Parathyroid adenoma (tissue), 2 donors: Measurements from ENCODE around the gene DNAH10.

Source experiments
- H2AFZ ChIP-seq: fragments of 300-600 bp; sonication (generic); one replicate; pipeline ENCODE4 v1.7.0; 2017; ENCODE audit warnings: antibody characterized with exemption, mild to moderate bottlenecking
- H3K27ac ChIP-seq: fragments of 300-600 bp; sonication (generic); one replicate; pipeline ENCODE4 v1.7.0; 2017
- H3K27me3 ChIP-seq: fragments of 300-600 bp; sonication (generic); one replicate; pipeline ENCODE4 v1.7.0; 2017; ENCODE audit warnings: low read length; ENCODE audit not compliant: control insufficient read depth, insufficient read depth
- H3K36me3 ChIP-seq: fragments of 300-600 bp; sonication (generic); one replicate; pipeline ENCODE4 v1.7.0; 2017; ENCODE audit warnings: low read length; ENCODE audit not compliant: control insufficient read depth, insufficient read depth
- H3K4me1 ChIP-seq: fragments of 300-600 bp; sonication (generic); one replicate; pipeline ENCODE4 v1.7.0; 2017; ENCODE audit warnings: control low read depth
- H3K4me2 ChIP-seq: fragments of 300-600 bp; sonication (generic); one replicate; pipeline ENCODE4 v1.7.0; 2017; ENCODE audit warnings: low read length
- H3K4me3 ChIP-seq: fragments of 300-600 bp; sonication (generic); one replicate; pipeline ENCODE4 v1.7.0; 2017; ENCODE audit warnings: low read depth, low read length
- H3K79me2 ChIP-seq: fragments of 300-600 bp; sonication (generic); one replicate; pipeline ENCODE4 v1.7.0; 2017; ENCODE audit warnings: control low read depth
- H3K9ac ChIP-seq: fragments of 300-600 bp; sonication (generic); one replicate; pipeline ENCODE4 v1.7.0; 2017; ENCODE audit warnings: mild to moderate bottlenecking
- H3K9me3 ChIP-seq: fragments of 300-600 bp; sonication (generic); one replicate; pipeline ENCODE4 v1.7.0; 2017; ENCODE audit warnings: low read length; ENCODE audit not compliant: control insufficient read depth
- TF ChIP-seq, protein P1 (sequence below): fragments of 300-600 bp; sonication (generic); IDR thresholded peaks from one replicate; pipeline ENCODE4 v1.7.0; 2017; ENCODE audit warnings: antibody characterized with exemption, mild to moderate bottlenecking
- donor health status: primary hyperparathyroidism.

DNAH10 gene

DNA sequence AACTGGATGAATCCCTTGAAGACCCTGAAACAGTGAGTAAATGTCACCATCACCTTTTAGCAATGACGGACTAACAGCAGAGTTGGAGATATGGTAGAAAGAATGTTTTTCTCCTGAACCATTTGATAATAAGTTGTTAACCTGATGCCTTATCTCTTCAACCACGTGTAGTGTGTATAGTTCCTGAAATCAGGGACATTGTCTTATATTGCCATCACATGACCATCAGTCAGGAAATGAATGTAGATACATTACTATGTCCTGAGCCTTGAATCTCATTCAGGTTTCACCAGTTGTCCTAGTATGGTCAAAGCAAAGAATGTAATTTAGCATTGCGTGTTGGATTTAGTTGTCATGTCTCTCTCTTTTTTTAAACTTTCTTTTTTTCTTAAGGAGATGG, 34.2 kb upstream of the DNAH10 start:
- TF ChIP-seq, protein P1, sequence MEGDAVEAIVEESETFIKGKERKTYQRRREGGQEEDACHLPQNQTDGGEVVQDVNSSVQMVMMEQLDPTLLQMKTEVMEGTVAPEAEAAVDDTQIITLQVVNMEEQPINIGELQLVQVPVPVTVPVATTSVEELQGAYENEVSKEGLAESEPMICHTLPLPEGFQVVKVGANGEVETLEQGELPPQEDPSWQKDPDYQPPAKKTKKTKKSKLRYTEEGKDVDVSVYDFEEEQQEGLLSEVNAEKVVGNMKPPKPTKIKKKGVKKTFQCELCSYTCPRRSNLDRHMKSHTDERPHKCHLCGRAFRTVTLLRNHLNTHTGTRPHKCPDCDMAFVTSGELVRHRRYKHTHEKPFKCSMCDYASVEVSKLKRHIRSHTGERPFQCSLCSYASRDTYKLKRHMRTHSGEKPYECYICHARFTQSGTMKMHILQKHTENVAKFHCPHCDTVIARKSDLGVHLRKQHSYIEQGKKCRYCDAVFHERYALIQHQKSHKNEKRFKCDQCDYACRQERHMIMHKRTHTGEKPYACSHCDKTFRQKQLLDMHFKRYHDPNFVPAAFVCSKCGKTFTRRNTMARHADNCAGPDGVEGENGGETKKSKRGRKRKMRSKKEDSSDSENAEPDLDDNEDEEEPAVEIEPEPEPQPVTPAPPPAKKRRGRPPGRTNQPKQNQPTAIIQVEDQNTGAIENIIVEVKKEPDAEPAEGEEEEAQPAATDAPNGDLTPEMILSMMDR: no peak
- no peaks in the 10 kb centered on the region for H3K9me3 ChIP-seq
- H3K4me1 ChIP-seq: no peaks in the 10 kb centered on the region
- no peak overlapping the region for H3K9ac ChIP-seq
- H3K4me3 ChIP-seq: no peak overlapping the region
- H3K36me3 ChIP-seq: no peaks in the 10 kb centered on the region
- no peak overlapping the region for H2AFZ ChIP-seq
- H3K79me2 ChIP-seq: no peaks in the 10 kb centered on the region
- no peaks in the 10 kb centered on the region for H3K27me3 ChIP-seq
- H3K27ac ChIP-seq: no peak overlapping the region
- no peak overlapping the region for H3K4me2 ChIP-seq

DNA sequence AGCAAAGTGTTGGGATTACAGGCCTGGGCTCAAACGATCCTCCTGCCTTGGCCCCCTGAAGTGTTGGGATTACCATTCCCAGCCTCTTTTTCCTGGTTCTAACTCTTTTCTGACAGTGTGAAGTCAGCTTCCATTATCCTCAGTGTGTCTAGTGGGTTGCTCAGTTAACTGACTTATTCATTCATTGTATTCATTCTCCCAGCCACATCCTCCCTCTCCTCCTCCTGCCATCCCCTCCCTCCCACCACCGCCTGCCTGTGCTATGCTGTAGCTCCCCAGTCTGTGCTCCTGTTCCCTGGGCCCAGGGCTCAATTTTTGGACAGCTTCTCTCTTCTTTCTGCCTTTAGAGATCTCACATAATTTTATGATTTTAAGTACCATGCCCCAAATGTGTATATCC, 30.5 kb upstream of the DNAH10 start:
- TF ChIP-seq, protein P1: no peak
- Histone ChIP-seq H2AFZ (no peak overlapping the region), H3K27ac (no peak overlapping the region), H3K4me1 (no peaks in the 10 kb centered on the region), H3K27me3 (no peaks in the 10 kb centered on the region), H3K36me3 (no peaks in the 10 kb centered on the region), H3K4me3 (no peak overlapping the region), H3K9me3 (no peaks in the 10 kb centered on the region), H3K79me2 (no peaks in the 10 kb centered on the region), H3K9ac (no peak overlapping the region), H3K4me2 (no peak overlapping the region)

DNA sequence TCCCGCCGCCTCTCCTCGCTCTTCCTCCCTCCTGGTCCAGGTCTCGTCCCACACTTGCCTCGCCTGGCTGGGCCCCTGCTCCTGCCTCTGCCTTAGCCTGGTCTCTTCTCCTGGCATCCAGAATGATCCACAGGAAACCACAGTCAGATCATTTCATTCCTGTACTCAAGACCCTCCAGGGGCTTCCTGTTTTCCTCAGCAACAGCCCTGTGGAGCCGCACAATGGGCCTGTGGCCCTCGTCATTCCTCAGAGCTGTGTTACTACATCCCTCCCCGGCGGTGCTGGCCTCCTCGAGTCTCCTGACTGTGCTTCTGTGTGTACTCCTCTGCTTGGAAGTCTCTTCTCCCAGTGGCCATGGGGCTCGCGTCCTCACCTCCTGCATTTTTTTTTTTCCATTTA, 29.9 kb upstream of the DNAH10 start:
- H3K4me2 ChIP-seq: no peak overlapping the region
- TF ChIP-seq, protein P1: no peak
- H3K36me3 ChIP-seq: no peaks in the 10 kb centered on the region

DNA sequence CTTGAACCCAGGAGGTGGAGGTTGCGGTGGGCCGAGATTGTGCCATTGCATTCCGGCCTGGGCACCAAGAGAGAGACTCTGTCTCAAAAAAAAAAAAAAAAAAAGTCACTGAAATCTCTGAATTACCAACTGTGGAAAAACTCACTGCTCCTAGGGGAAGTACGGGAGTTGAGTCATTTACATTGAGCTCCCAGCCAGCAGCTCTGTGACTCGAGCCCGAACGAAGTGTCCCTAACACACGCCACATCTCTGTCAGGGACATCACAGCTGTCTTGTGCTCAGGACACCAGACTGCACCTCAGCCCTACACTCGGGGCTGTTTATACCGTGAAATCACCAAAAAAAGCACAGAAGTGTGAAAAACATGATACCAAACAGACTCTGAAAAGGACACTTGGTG, 28.9 kb upstream of the DNAH10 start:
- Histone ChIP-seq H3K4me1 (no peaks in the 10 kb centered on the region), H2AFZ (no peak overlapping the region), H3K27me3 (no peaks in the 10 kb centered on the region), H3K9ac (no peak overlapping the region), H3K4me3 (no peak overlapping the region), H3K79me2 (no peaks in the 10 kb centered on the region), H3K36me3 (no peaks in the 10 kb centered on the region), H3K9me3 (no peaks in the 10 kb centered on the region), H3K27ac (no peak overlapping the region), H3K4me2 (no peak overlapping the region)
- TF ChIP-seq, protein P1: no peak

More for the DNA sequence above, 29.9 kb upstream of the DNAH10 start:
- Histone ChIP-seq H2AFZ (no peak overlapping the region), H3K4me1 (no peaks in the 10 kb centered on the region), H3K4me3 (no peak overlapping the region), H3K27ac (no peak overlapping the region), H3K79me2 (no peaks in the 10 kb centered on the region), H3K27me3 (no peaks in the 10 kb centered on the region), H3K9ac (no peak overlapping the region), H3K9me3 (no peaks in the 10 kb centered on the region)

DNA sequence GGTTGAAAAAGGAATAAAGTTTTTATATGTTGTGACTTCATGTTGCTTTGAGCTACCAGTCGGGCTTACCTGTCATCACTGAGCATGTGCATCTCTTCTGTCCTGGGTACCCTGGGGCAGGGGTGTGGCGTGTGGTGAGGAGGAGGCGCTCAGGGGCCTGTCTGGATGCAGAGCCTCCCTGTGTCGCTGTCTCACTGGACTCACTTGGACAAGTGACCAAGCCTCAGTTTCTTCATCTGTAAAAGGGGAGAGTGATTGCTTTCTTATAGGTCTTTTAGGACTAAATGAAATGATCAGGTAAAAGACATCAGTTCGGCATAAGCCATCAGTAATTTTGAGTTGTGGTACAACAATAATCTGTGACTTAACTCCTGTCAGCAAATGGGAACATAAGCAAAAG, 27.8 kb upstream of the DNAH10 start:
- no peaks in the 10 kb centered on the region for H3K4me1 ChIP-seq
- H3K27me3 ChIP-seq: no peaks in the 10 kb centered on the region
- no peaks in the 10 kb centered on the region for H3K9me3 ChIP-seq
- H3K9ac ChIP-seq: no peak overlapping the region
- TF ChIP-seq, protein P1: no peak
- H2AFZ ChIP-seq: no peak overlapping the region
- H3K4me3 ChIP-seq: no peak overlapping the region
- H3K36me3 ChIP-seq: no peaks in the 10 kb centered on the region
- H3K27ac ChIP-seq: no peak overlapping the region
- H3K4me2 ChIP-seq: no peak overlapping the region
- no peaks in the 10 kb centered on the region for H3K79me2 ChIP-seq
